HCT116 (cell line): ENCODE data around the gene SYNPR.

Source experiments
- EZH2 ChIP-seq: fragments of 200-600 bp; sonication (generic); IDR thresholded peaks from 2 replicates; pipeline ENCODE4 v1.6.1; 2017; ENCODE audit warnings: antibody characterized with exemption, mixed run types
- POLR2A ChIP-seq: IDR thresholded peaks from 2 replicates; pipeline ENCODE4 v1.7.0; 2011; ENCODE audit warnings: borderline replicate concordance; ENCODE audit not compliant: insufficient read depth, insufficient read length; ENCODE audit errors: extremely low read depth
- SIN3A ChIP-seq: IDR thresholded peaks from 2 replicates; pipeline ENCODE4 v1.6.1; 2012; ENCODE audit warnings: low read depth
- YY1 ChIP-seq: IDR thresholded peaks from 2 replicates; pipeline ENCODE4 v1.6.1; 2011; ENCODE audit warnings: low read length, low read depth, moderate library complexity, mild to moderate bottlenecking; ENCODE audit not compliant: insufficient replicate concordance; ENCODE audit errors: extremely low read depth
- TF ChIP-seq, protein P1 (sequence below), 3 experiments: fragments of 200-600 bp in 1 of 3; sonication (generic) in 1 of 3; IDR thresholded peaks in 2 of 3; conservative IDR thresholded peaks in 1 of 3; 2 replicates each; pipeline ENCODE4 v1.5.1; 2012 to 2017; ENCODE audit warnings: low read depth in 2 of 3, low read length in 2 of 3, antibody characterized with exemption in 1 of 3, borderline replicate concordance in 1 of 3, control low read depth in 1 of 3, mild to moderate bottlenecking in 1 of 3, mixed read lengths in 1 of 3, mixed run types in 1 of 3, moderate library complexity in 1 of 3; ENCODE audit not compliant: insufficient read depth in 1 of 3
- TF ChIP-seq, protein P2 (sequence below): IDR thresholded peaks from 2 replicates; pipeline ENCODE4 v1.6.1; 2011; ENCODE audit warnings: mild to moderate bottlenecking, low read length, moderate library complexity; ENCODE audit not compliant: insufficient replicate concordance; ENCODE audit errors: extremely low read depth

DNA sequence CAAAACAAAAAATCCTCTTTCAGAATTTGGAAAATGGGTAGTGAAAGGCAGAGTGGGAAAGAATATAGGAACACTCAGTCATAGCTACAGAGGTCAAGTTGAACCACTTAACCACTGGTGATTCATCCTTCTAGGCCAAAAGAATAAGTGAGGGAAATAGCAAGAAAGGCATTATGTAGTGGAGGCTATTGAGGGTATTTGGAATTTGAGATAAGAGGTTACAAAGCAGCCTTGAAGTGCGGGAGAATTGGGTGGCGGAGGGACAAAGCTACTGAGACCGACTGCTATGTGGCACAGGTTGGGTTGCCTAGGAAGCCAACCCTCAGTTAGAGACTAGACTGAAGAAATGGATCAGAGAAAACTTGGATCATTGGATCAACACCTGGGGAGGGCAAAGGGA is 109.5 kb downstream of the SYNPR start:
- TF ChIP-seq, protein P1, sequence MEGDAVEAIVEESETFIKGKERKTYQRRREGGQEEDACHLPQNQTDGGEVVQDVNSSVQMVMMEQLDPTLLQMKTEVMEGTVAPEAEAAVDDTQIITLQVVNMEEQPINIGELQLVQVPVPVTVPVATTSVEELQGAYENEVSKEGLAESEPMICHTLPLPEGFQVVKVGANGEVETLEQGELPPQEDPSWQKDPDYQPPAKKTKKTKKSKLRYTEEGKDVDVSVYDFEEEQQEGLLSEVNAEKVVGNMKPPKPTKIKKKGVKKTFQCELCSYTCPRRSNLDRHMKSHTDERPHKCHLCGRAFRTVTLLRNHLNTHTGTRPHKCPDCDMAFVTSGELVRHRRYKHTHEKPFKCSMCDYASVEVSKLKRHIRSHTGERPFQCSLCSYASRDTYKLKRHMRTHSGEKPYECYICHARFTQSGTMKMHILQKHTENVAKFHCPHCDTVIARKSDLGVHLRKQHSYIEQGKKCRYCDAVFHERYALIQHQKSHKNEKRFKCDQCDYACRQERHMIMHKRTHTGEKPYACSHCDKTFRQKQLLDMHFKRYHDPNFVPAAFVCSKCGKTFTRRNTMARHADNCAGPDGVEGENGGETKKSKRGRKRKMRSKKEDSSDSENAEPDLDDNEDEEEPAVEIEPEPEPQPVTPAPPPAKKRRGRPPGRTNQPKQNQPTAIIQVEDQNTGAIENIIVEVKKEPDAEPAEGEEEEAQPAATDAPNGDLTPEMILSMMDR (IDR thresholded peaks at IDR 0.05 in 2 of 3, conservative IDR thresholded peaks at IDR 0.05 in 1 of 3; ENCODE audit: borderline replicate concordance in 1 of 3, insufficient read depth in 1 of 3, low read depth in 2 of 3, low read length in 2 of 3) = no peak
- TF ChIP-seq POLR2A (no peak), YY1 (no peak), EZH2 (no peak), SIN3A (no peak)
- TF ChIP-seq, protein P2, sequence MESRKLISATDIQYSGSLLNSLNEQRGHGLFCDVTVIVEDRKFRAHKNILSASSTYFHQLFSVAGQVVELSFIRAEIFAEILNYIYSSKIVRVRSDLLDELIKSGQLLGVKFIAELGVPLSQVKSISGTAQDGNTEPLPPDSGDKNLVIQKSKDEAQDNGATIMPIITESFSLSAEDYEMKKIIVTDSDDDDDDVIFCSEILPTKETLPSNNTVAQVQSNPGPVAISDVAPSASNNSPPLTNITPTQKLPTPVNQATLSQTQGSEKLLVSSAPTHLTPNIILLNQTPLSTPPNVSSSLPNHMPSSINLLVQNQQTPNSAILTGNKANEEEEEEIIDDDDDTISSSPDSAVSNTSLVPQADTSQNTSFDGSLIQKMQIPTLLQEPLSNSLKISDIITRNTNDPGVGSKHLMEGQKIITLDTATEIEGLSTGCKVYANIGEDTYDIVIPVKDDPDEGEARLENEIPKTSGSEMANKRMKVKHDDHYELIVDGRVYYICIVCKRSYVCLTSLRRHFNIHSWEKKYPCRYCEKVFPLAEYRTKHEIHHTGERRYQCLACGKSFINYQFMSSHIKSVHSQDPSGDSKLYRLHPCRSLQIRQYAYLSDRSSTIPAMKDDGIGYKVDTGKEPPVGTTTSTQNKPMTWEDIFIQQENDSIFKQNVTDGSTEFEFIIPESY = no peak
